Measurements from ENCODE around the gene B3GNT8. TPM values are rescaled to one million over a fixed set of nuclear protein-coding genes. Genes with fewer than 3 reads are reported as not detected.
A peak's percentile ranks its signal among the peaks of the same experiment; 100 is the strongest.

Gene B3GNT8
- total RNA-seq, 1 experiment from 2014 or later: 3.7 TPM

DNA sequence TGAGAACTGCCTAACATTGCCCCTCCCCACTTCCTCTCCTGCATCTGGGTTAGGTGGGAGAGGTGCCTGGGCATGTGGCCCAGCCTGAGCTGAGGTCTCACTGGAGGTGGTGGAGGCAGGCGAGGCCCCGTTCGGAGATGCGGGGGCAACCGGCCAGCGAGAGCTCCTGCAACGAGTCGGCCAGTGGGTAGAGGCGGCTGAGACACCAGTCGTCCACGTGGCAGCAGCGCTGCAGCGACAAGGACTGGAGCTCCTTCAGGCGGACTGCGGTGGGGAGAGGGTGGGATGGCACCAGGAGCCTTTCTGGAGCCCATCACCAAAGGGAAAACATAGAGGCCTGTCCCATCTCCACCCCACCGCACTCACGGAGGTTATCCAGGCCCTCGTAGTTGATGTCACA lies 6.0 kb upstream of the B3GNT8 start:
- no peak overlapping the region for H3K4me3 Mint-ChIP-seq (ENCODE audit: unreplicated experiment)
- DNase-seq: no peak
- Histone ChIP-seq H3K27me3 (replicated peaks; ENCODE audit: control insufficient read depth, insufficient read depth, low read length) (no peaks in the 10 kb centered on the region), H3K4me1 (no peaks in the 10 kb centered on the region), H3K4me3 (ENCODE audit: low read depth, low read length) (no peak overlapping the region), H3K9me3 (no peaks in the 10 kb centered on the region), H3K36me3 (ENCODE audit: control insufficient read depth, insufficient read depth, low read length) (no peaks in the 10 kb centered on the region; the same call in none of the 2 replicates)
- H3K36me3 Mint-ChIP-seq (ENCODE audit: insufficient read depth, unreplicated experiment): peaks cover 22% of the 10 kb centered on the region
- POLR2A ChIA-PET: no interaction called here
- CTCF ChIA-PET: interaction anchor here (0.6 kb wide), 1 partner anchor 108 kb away, joined by 3 read pairs; no protein-coding TSS in a partner anchor
- no TSS peak for BruUV-seq (replicated peaks)
- H3K4me1 Mint-ChIP-seq (ENCODE audit: low read depth, unreplicated experiment): peaks cover 4% of the 10 kb centered on the region
- no peak overlapping the region for H3K27ac Mint-ChIP-seq (ENCODE audit: unreplicated experiment)
- H3K9me3 Mint-ChIP-seq (ENCODE audit: unreplicated experiment): no peaks in the 10 kb centered on the region
- TF ChIP-seq CTCF (IDR thresholded peaks at IDR 0.05; ENCODE audit: insufficient read depth in 1 of 2, low read depth in 1 of 2, low read length in 1 of 2, severe bottlenecking in 1 of 2, unreplicated experiment in 1 of 2): no peak
- no peaks in the 10 kb centered on the region for H3K27me3 Mint-ChIP-seq (ENCODE audit: insufficient read depth, unreplicated experiment)
- intact Hi-C loops (cut with micrococcal nuclease; ENCODE audit: unreplicated experiment): no loop called here

DNA sequence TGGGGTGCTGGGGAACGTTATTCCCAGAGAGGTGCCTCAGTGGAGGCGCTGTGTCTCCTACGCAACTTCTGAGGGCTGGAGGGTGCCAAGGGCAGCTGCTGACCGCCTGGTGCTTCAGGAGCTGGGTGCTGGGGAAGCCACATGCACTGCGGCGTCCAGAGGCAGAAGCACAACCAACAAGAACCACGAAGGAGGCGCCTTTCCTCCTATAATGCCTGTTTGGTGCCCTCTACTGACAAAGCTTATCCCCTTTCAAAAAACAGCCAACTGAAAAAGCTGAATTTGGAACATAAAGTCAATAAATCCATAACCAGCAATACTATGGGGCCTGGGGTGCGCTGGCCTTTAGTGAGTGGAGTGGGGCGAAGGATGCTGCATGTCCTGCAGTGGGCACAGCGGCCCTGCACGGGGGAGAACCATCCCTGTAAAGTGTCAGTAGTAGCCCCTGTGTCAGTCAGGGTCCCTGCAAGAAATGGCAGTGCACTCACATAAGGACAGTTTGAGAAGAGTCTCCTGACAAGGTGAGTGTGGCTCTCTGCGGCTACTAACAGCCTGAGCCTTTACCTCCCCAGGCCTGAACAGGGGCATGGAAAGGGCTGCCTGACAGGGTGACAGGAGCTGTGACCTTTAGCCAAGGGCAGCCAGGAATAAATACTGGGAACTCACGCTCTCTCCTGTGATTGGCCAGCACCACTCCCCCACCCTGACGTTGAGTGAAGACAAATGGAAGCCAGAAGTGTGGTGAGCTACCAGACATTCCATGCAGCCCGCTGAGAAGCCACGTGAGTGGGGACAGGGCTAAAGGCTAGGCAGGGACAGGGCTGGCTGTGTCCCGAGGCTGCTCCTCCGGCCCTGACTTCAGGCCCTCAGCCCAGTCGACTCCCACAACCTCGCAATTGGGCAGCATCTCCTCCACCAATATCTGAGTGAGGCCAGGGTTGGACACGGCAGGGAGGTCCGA lies 4.5 kb upstream of the B3GNT8 start:
- H3K4me3 Mint-ChIP-seq (ENCODE audit: unreplicated experiment): no peak overlapping the region
- peaks cover 10% of the 10 kb centered on the region; the same call in 1 of the 2 replicates for H3K4me1 ChIP-seq
- peaks cover 17% of the 10 kb centered on the region for H3K36me3 Mint-ChIP-seq (ENCODE audit: insufficient read depth, unreplicated experiment)
- H3K27me3 ChIP-seq (replicated peaks; ENCODE audit: control insufficient read depth, insufficient read depth, low read length): no peaks in the 10 kb centered on the region
- no peaks in the 10 kb centered on the region; the same call in 1 of the 2 replicates for H3K36me3 ChIP-seq (ENCODE audit: control insufficient read depth, insufficient read depth, low read length)
- no peak overlapping the region for H3K4me3 ChIP-seq (ENCODE audit: low read depth, low read length)
- ChIA-PET CTCF (interaction anchor here (0.8 to 1.7 kb wide), 6 partner anchors 8 to 132 kb away, joined by 3 to 8 read pairs (median 5); partner anchors contain the start of genes B9D2 and DMAC2), POLR2A (interaction anchor here (0.6 to 1.5 kb wide), 3 partner anchors 8 to 510 kb away, joined by 5 to 7 read pairs (median 6); partner anchors contain the start of genes B9D2 and DMAC2)
- H3K9me3 Mint-ChIP-seq (ENCODE audit: unreplicated experiment): no peaks in the 10 kb centered on the region
- TF ChIP-seq CTCF (IDR thresholded peaks at IDR 0.05; ENCODE audit: insufficient read depth in 1 of 2, low read depth in 1 of 2, low read length in 1 of 2, severe bottlenecking in 1 of 2, unreplicated experiment in 1 of 2): peak; percentile 50 to 66
- H3K4me1 Mint-ChIP-seq (ENCODE audit: low read depth, unreplicated experiment): peaks cover 18% of the 10 kb centered on the region
- H3K9me3 ChIP-seq: no peaks in the 10 kb centered on the region
- peak in 1 of 2 experiments; percentile 55 for DNase-seq
- TSS peak; percentile 31 for BruUV-seq (replicated peaks)
- intact Hi-C loops (cut with micrococcal nuclease; ENCODE audit: unreplicated experiment): loop anchor here (1.0 kb wide), 2 partner anchors 22 to 90 kb away; no protein-coding TSS in a partner anchor
- H3K27ac Mint-ChIP-seq (ENCODE audit: unreplicated experiment): no peak overlapping the region
- H3K27me3 Mint-ChIP-seq (ENCODE audit: insufficient read depth, unreplicated experiment): no peaks in the 10 kb centered on the region

DNA sequence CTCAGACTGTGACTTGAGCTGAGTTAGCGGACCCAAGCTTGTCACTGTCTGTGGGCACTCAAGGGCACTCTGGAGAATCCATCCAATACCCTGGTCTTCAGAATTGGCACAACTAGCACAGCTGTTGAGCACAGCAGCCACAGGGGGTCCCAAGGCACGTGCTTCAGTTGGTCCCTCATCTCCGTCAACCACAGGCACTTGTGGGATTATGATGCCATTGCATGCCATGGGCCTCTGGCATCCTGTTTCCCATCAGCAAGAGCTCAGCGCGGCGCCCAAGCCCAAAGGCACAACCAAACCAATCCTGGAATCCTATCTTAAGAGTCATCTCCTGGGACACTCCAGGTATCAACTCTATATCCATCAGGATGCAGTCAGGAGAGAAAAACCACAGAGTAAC lies 3.7 kb upstream of the B3GNT8 start:
- H3K27me3 ChIP-seq (replicated peaks; ENCODE audit: control insufficient read depth, insufficient read depth, low read length): no peaks in the 10 kb centered on the region
- BruUV-seq (replicated peaks): no TSS peak
- intact Hi-C loops (cut with micrococcal nuclease; ENCODE audit: unreplicated experiment): loop anchor here (1.0 kb wide), 2 partner anchors 22 to 90 kb away; no protein-coding TSS in a partner anchor
- ChIA-PET POLR2A (interaction anchor here (0.6 to 1.5 kb wide), 3 partner anchors 8 to 511 kb away, joined by 5 to 7 read pairs (median 6); partner anchors contain the start of genes B9D2 and DMAC2), CTCF (interaction anchor here (1.3 to 1.7 kb wide), 5 partner anchors 9 to 133 kb away, joined by 4 to 8 read pairs (median 5); partner anchors contain the start of genes B9D2 and DMAC2)
- Mint-ChIP-seq H3K9me3 (ENCODE audit: unreplicated experiment) (no peaks in the 10 kb centered on the region), H3K36me3 (ENCODE audit: insufficient read depth, unreplicated experiment) (peaks cover 16% of the 10 kb centered on the region), H3K27me3 (ENCODE audit: insufficient read depth, unreplicated experiment) (no peaks in the 10 kb centered on the region), H3K4me1 (ENCODE audit: low read depth, unreplicated experiment) (peaks cover 19% of the 10 kb centered on the region), H3K27ac (ENCODE audit: unreplicated experiment) (no peak overlapping the region), H3K4me3 (ENCODE audit: unreplicated experiment) (no peak overlapping the region)
- TF ChIP-seq CTCF (IDR thresholded peaks at IDR 0.05; ENCODE audit: insufficient read depth in 1 of 2, low read depth in 1 of 2, low read length in 1 of 2, severe bottlenecking in 1 of 2, unreplicated experiment in 1 of 2): no peak
- peaks cover 13% of the 10 kb centered on the region; the same call in 1 of the 2 replicates for H3K4me1 ChIP-seq
- H3K9me3 ChIP-seq: no peaks in the 10 kb centered on the region
- no peaks in the 10 kb centered on the region; the same call in 1 of the 2 replicates for H3K36me3 ChIP-seq (ENCODE audit: control insufficient read depth, insufficient read depth, low read length)
- H3K4me3 ChIP-seq (ENCODE audit: low read depth, low read length): no peak overlapping the region
- DNase-seq: no peak

Measured in Caco-2 (cell line).